Measurements from ENCODE around the gene MT1HL1. TPM values are rescaled to one million over a fixed set of nuclear protein-coding genes. Genes with fewer than 3 reads are reported as not detected.

The MT1HL1 gene
- polyA plus RNA-seq, 1 of the 3 experiments (the other 2 are of a cell fraction): not detected

DNA sequence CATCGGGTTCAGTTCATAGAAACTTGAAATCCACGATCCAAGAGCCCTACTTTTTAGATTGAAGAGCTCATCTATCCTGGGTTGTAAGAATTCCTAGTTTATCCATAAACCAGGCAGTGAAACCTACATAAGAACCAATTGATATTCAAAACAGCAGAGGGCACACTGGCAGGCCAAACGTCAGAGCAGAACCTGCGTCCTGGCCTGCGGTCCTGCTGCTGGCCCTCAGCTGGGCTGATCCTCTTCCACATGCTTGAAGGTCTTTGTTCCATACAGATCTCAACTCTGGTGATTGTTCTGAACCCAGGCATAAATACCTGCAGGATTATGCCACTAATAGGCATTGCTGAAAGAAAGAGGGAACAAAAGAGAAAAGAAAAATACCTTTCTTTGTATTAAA, 47.0 kb downstream of the MT1HL1 start (continued):
- TF ChIP-seq RXRA (IDR thresholded peaks at IDR 0.05; ENCODE audit: borderline replicate concordance, low read depth) (no peak), RCOR1 (IDR thresholded peaks at IDR 0.05; ENCODE audit: low read length) (no peak)

Other genes with a start within 250 kb of the MT1HL1 start
- 5.4 and 7.3 TPM in 2 replicates for gene MTR, start 209.1 kb downstream of the MT1HL1 start, polyA plus RNA-seq (2012; rRNA removed)
- gene RYR2, start 37.7 kb upstream of the MT1HL1 start, polyA plus RNA-seq (2012; rRNA removed): under 0.01 and 0.03 TPM in 2 replicates